ENCODE data around the gene ZNF816. TPM values are rescaled to one million over a fixed set of nuclear protein-coding genes. Genes with fewer than 3 reads are reported as not detected.
A peak's percentile ranks its signal among the peaks of the same experiment; 100 is the strongest.

Gene ZNF816
- total RNA-seq, 1 experiment from 2014 or later, result 8.9 TPM

DNA sequence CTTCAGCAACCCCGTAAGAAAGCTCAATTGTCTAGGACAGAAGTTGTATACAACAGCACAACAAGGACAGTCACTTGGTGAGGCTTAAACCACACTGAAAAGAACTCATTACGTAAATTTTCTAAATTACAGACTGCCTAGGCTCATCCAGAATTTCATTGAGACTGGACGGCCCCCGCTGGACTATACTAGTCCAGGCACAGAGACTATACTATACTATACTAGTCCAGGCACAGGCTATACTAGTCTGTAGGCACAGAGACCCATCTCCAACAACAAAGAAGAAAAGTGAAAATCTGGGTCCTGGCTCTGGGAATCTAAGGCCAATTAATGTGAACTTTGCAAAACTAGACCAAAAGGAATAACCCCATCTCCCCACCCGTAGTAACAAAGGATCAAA, 700 bp downstream of the ZNF816 start:
- Histone ChIP-seq H3K9ac (ENCODE audit: low read length) (peak overlapping the region; percentile 72), H3K27me3 (ENCODE audit: insufficient read depth, low read length) (no peaks in the 10 kb centered on the region), H3K27ac (ENCODE audit: low read depth, low read length) (peak overlapping the region; percentile 68), H3K9me2 (ENCODE audit: insufficient read depth) (no peaks in the 10 kb centered on the region), H3K79me2 (ENCODE audit: insufficient read depth, low read length) (peaks cover 20% of the 10 kb centered on the region; the same call in 1 of the 2 replicates), H3K4me1 (ENCODE audit: control insufficient read depth in 1 of 2, insufficient read depth in 2 of 2, low read length in 2 of 2) (peaks cover 4 to 13% of the 10 kb centered on the region in 2 experiments), H3K4me3 (replicated peaks in 1 of 2; ENCODE audit: low read depth in 1 of 2, low read length in 2 of 2) (peak overlapping the region; percentile 81 to 83), H2AFZ (ENCODE audit: low read depth, low read length, poor library complexity, severe bottlenecking) (no peak overlapping the region), H3K9me3 (ENCODE audit: control insufficient read depth in 1 of 2, insufficient read depth in 1 of 2, low read depth in 1 of 2, low read length in 2 of 2) (peaks cover 20 to 25% of the 10 kb centered on the region in 2 experiments; a peak in 2 of 4 replicates), H3K4me2 (ENCODE audit: low read length) (peak overlapping the region; percentile 88), H3K36me3 (ENCODE audit: control insufficient read depth in 1 of 2, insufficient read depth in 2 of 2, low read length in 2 of 2) (no peaks in the 10 kb centered on the region), H4K20me1 (ENCODE audit: insufficient read depth) (no peaks in the 10 kb centered on the region)
- no TSS peak for BruUV-seq (replicated peaks)
- no peak for DNase-seq (ENCODE audit: low read depth, low spot score)
- intact Hi-C loops (cut with micrococcal nuclease), result loop anchor here (2.0 kb wide), 1 partner anchor 19 kb away; no protein-coding TSS in a partner anchor
- CTCF ChIA-PET, result no interaction called here
- peak; percentile 16; the same call in 1 of the 2 replicates for ATAC-seq
- RAD21 ChIA-PET (ENCODE audit: low non-redundant PET in 1 of 2, low total read pairs in 2 of 2, uncharacterized antibody in 2 of 2, unreplicated experiment in 2 of 2), result no interaction called here
- TF ChIP-seq EZH2phosphoT487 (IDR thresholded peaks at IDR 0.05; ENCODE audit: borderline replicate concordance), result no peak
- TF ChIP-seq, protein P1, sequence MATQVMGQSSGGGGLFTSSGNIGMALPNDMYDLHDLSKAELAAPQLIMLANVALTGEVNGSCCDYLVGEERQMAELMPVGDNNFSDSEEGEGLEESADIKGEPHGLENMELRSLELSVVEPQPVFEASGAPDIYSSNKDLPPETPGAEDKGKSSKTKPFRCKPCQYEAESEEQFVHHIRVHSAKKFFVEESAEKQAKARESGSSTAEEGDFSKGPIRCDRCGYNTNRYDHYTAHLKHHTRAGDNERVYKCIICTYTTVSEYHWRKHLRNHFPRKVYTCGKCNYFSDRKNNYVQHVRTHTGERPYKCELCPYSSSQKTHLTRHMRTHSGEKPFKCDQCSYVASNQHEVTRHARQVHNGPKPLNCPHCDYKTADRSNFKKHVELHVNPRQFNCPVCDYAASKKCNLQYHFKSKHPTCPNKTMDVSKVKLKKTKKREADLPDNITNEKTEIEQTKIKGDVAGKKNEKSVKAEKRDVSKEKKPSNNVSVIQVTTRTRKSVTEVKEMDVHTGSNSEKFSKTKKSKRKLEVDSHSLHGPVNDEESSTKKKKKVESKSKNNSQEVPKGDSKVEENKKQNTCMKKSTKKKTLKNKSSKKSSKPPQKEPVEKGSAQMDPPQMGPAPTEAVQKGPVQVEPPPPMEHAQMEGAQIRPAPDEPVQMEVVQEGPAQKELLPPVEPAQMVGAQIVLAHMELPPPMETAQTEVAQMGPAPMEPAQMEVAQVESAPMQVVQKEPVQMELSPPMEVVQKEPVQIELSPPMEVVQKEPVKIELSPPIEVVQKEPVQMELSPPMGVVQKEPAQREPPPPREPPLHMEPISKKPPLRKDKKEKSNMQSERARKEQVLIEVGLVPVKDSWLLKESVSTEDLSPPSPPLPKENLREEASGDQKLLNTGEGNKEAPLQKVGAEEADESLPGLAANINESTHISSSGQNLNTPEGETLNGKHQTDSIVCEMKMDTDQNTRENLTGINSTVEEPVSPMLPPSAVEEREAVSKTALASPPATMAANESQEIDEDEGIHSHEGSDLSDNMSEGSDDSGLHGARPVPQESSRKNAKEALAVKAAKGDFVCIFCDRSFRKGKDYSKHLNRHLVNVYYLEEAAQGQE (IDR thresholded peaks at IDR 0.05; ENCODE audit: low read depth), result no peak
- TF ChIP-seq YY1 (IDR thresholded peaks at IDR 0.05; ENCODE audit: extremely low read depth, insufficient replicate concordance, low read depth, low read length), result no peak
- POLR2A ChIA-PET, result no interaction called here

- no TSS peak for BruUV-seq (replicated peaks)
- no peaks in the 10 kb centered on the region for H4K20me1 ChIP-seq (ENCODE audit: insufficient read depth)
- no peak overlapping the region for H3K27ac ChIP-seq (ENCODE audit: low read depth, low read length)
- CTCF ChIA-PET, result no interaction called here
- no peak overlapping the region for H3K4me2 ChIP-seq (ENCODE audit: low read length)
- H3K9me2 ChIP-seq (ENCODE audit: insufficient read depth), result no peaks in the 10 kb centered on the region
- no peak overlapping the region for H3K9ac ChIP-seq (ENCODE audit: low read length)
- H3K9me3 ChIP-seq (ENCODE audit: control insufficient read depth in 1 of 2, insufficient read depth in 1 of 2, low read depth in 1 of 2, low read length in 2 of 2), result peaks cover 26 to 28% of the 10 kb centered on the region in 2 experiments; a peak in 2 of 4 replicates
- H3K4me3 ChIP-seq (replicated peaks in 1 of 2; ENCODE audit: low read depth in 1 of 2, low read length in 2 of 2), result no peak overlapping the region
- DNase-seq (ENCODE audit: low read depth, low spot score), result no peak
- POLR2A ChIA-PET, result no interaction called here
- peaks cover 0 to 16% of the 10 kb centered on the region in 2 experiments; a peak in 2 of 4 replicates for H3K36me3 ChIP-seq (ENCODE audit: control insufficient read depth in 1 of 2, insufficient read depth in 2 of 2, low read length in 2 of 2)
- RAD21 ChIA-PET (ENCODE audit: low non-redundant PET in 1 of 2, low total read pairs in 2 of 2, uncharacterized antibody in 2 of 2, unreplicated experiment in 2 of 2), result no interaction called here
- H3K27me3 ChIP-seq (ENCODE audit: insufficient read depth, low read length), result no peaks in the 10 kb centered on the region
- no peak overlapping the region for H2AFZ ChIP-seq (ENCODE audit: low read depth, low read length, poor library complexity, severe bottlenecking)
- intact Hi-C loops (cut with micrococcal nuclease), result no loop called here
- ATAC-seq, result no peak
- peaks cover 20% of the 10 kb centered on the region; the same call in 1 of the 2 replicates for H3K79me2 ChIP-seq (ENCODE audit: insufficient read depth, low read length)
- H3K4me1 ChIP-seq (ENCODE audit: control insufficient read depth in 1 of 2, insufficient read depth in 2 of 2, low read length in 2 of 2), result peaks cover 4 to 13% of the 10 kb centered on the region in 2 experiments
- TF ChIP-seq CTCF (IDR thresholded peaks at IDR 0.05 in 2 of 3, conservative IDR thresholded peaks at IDR 0.05 in 1 of 3; ENCODE audit: borderline replicate concordance in 1 of 3, insufficient read depth in 1 of 3, low read depth in 2 of 3, low read length in 2 of 3) (no peak), JUND (IDR thresholded peaks at IDR 0.05) (no peak), ATF3 (IDR thresholded peaks at IDR 0.05) (no peak), SRF (IDR thresholded peaks at IDR 0.05; ENCODE audit: low read depth) (no peak), FOSL1 (IDR thresholded peaks at IDR 0.05; ENCODE audit: low read depth) (no peak), ZFX (IDR thresholded peaks at IDR 0.05) (no peak), YY1 (IDR thresholded peaks at IDR 0.05; ENCODE audit: extremely low read depth, insufficient replicate concordance, low read depth, low read length) (no peak), SIN3A (IDR thresholded peaks at IDR 0.05; ENCODE audit: low read depth) (no peak), POLR2AphosphoS5 (IDR thresholded peaks at IDR 0.05; ENCODE audit: low read depth, low read length) (no peak), CEBPB (IDR thresholded peaks at IDR 0.05; ENCODE audit: low read depth) (no peak), EZH2 (IDR thresholded peaks at IDR 0.05) (no peak), RAD21 (IDR thresholded peaks at IDR 0.05; ENCODE audit: low read depth) (no peak)
- TF ChIP-seq, protein P2, sequence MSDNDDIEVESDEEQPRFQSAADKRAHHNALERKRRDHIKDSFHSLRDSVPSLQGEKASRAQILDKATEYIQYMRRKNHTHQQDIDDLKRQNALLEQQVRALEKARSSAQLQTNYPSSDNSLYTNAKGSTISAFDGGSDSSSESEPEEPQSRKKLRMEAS (IDR thresholded peaks at IDR 0.05), result no peak
These were observed 2.9 kb downstream of the ZNF816 start for GRCh38 chr19:52959613-52960295.

Measured in HCT116 (cell line).